Measurements from ENCODE around the gene MB21D2.

DNA sequence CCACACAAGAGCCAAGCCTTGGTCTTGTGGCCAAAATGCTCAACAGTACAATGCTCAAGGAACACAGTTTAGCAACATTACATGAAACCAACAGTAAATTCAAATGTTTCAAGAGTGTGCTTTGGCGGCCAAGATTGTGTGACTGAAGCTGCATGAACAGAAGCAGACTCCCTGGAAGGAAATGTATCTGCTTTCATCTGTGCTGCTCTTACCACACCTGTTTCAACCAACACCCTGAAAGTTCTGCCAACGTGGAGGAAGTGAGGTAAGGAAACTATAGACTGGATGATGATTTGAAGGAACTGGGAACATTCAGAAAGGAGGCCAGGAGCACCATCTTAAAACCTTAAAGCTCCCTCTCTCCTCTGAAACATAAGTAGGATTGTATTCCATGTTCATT, 55.7 kb downstream of the MB21D2 start:
- no peak for TF ChIP-seq CTCF (IDR thresholded peaks at IDR 0.05)
- no peak for TF ChIP-seq POLR2A (IDR thresholded peaks at IDR 0.05)

Data from adrenal gland (tissue), 5 donors.